GM12878 (cell line): Measurements from ENCODE around the gene CFAP65. TPM values are rescaled to one million over a fixed set of nuclear protein-coding genes. Genes with fewer than 3 reads are reported as not detected.

Source experiments
- ATAC-seq: fragments of 200-7000 bp; cut with Tn5 transposase; 3 replicates; pipeline ENCODE4 v1.9.1; 2020; ENCODE audit warnings: mild to moderate bottlenecking, moderate library complexity
- BruUV-seq: library from RNA; stranded (reverse); fragments of 400-500 nt; replicated peaks from 2 replicates; lab custom pipeline; 2021; lab: Mats Ljungman, UMichigan
- CTCF ChIA-PET: fragments of 300-600 bp; sonication (Branson Sonifier 250); formaldehyde crosslinking; extraction: SDS; loops from one replicate; lab custom pipeline; 2021; ENCODE audit warnings: inconsistent platforms; lab: Yijun Ruan, JAX
- POLR2A ChIA-PET: fragments of 350-600 bp; formaldehyde crosslinking; extraction: SDS; loops from one replicate; lab custom pipeline; 2021; ENCODE audit warnings: inconsistent platforms; lab: Charles Lee
- RAD21 ChIA-PET: fragments of 300-600 bp; sonication (Branson Sonifier 250); formaldehyde crosslinking; loops from one replicate; lab custom pipeline; 2023; ENCODE audit warnings: antibody characterized with exemption; ENCODE audit not compliant: unreplicated experiment; lab: Charles Lee
- SMC1A ChIA-PET: fragments of 300-600 bp; sonication (Branson Sonifier 250); formaldehyde crosslinking; loops from one replicate; lab custom pipeline; 2023; ENCODE audit not compliant: unreplicated experiment, uncharacterized antibody; lab: Charles Lee
- DNase-seq: peaks from one replicate; pipeline ENCODE4 v3.0.0-alpha.2; 2011; ENCODE audit warnings: low read depth, low spot score
- FAIRE-seq: peaks from 3 replicates; lab custom pipeline; 2011; peaks lifted over from hg19 to GRCh38; lab: Jason Lieb, UNC
- H2AFZ ChIP-seq: 2 replicates; pipeline ENCODE4 v1.6.0; 2011; ENCODE audit warnings: low read depth, low read length, control low read depth; ENCODE audit not compliant: control insufficient read depth
- H3K27ac ChIP-seq: 2 replicates; pipeline ENCODE4 v1.5.1; 2011; ENCODE audit warnings: control low read depth; ENCODE audit not compliant: control insufficient read depth, insufficient read depth
- H3K27me3 ChIP-seq, 2 experiments: replicated peaks in 1 of 2; 2 replicates each; pipeline versions ENCODE4 v1.6.0 to v1.6.1; 2011; ENCODE audit warnings: low read length in 1 of 2; ENCODE audit not compliant: control insufficient read depth in 2 of 2, insufficient read depth in 2 of 2
- H3K36me3 ChIP-seq, 2 experiments: 2 replicates each; pipeline ENCODE4 v1.5.1; 2011; ENCODE audit warnings: low read length in 1 of 2; ENCODE audit not compliant: control insufficient read depth in 2 of 2, insufficient read depth in 2 of 2
- H3K4me1 ChIP-seq: 2 replicates; pipeline ENCODE4 v1.6.1; 2011; ENCODE audit warnings: mild to moderate bottlenecking, low read length, moderate library complexity, mixed read lengths; ENCODE audit not compliant: control insufficient read depth, insufficient read depth
- H3K4me2 ChIP-seq: 2 replicates; pipeline ENCODE4 v1.6.0; 2011; ENCODE audit warnings: control low read depth; ENCODE audit not compliant: control insufficient read depth, insufficient read depth
- H3K4me3 ChIP-seq: fragments of 200-600 bp; sonication (generic); 2 replicates; pipeline ENCODE4 v1.5.1; 2016
- H3K79me2 ChIP-seq: 2 replicates; pipeline ENCODE4 v1.6.0; 2011; ENCODE audit warnings: low read length; ENCODE audit not compliant: control insufficient read depth, insufficient read depth
- H3K9ac ChIP-seq: 2 replicates; pipeline ENCODE4 v1.8.0; 2011; ENCODE audit warnings: low read length, control low read depth, mixed read lengths; ENCODE audit not compliant: control insufficient read depth, insufficient read depth
- H3K9me3 ChIP-seq: replicated peaks from 3 replicates; pipeline ENCODE4 v1.5.1; 2011; ENCODE audit warnings: mild to moderate bottlenecking, low read length; ENCODE audit not compliant: control insufficient read depth, insufficient read depth
- H4K20me1 ChIP-seq: 2 replicates; pipeline ENCODE4 v1.6.0; 2011; ENCODE audit not compliant: control insufficient read depth, insufficient read depth
- ATF3 ChIP-seq: IDR thresholded peaks from 2 replicates; pipeline ENCODE4 v1.6.1; 2011; ENCODE audit warnings: low read depth, mild to moderate bottlenecking, low read length, moderate library complexity, borderline replicate concordance; ENCODE audit errors: extremely low read depth
- BACH1 ChIP-seq: fragments of 450-650 bp; IDR thresholded peaks from 2 replicates; pipeline ENCODE4 v1.6.1; 2017; ENCODE audit warnings: mild to moderate bottlenecking, borderline replicate concordance
- CREB1 ChIP-seq: IDR thresholded peaks from 2 replicates; pipeline ENCODE4 v1.6.1; 2012; ENCODE audit warnings: low read depth, mild to moderate bottlenecking, inconsistent platforms
- EED ChIP-seq: sonication (generic); IDR thresholded peaks from 2 replicates; pipeline ENCODE4 v1.6.1; 2016; ENCODE audit warnings: antibody characterized with exemption, low read depth
- MEF2A ChIP-seq: IDR thresholded peaks from 2 replicates; pipeline ENCODE4 v1.6.1; 2011; ENCODE audit warnings: low read depth, mild to moderate bottlenecking, low read length, moderate library complexity; ENCODE audit not compliant: insufficient read depth
- MEF2B ChIP-seq: fragments of 450-650 bp; IDR thresholded peaks from 2 replicates; pipeline ENCODE4 v1.6.1; 2018; ENCODE audit warnings: mild to moderate bottlenecking, moderate library complexity; ENCODE audit not compliant: partially characterized antibody, poor library complexity, severe bottlenecking
- MTA3 ChIP-seq: IDR thresholded peaks from 2 replicates; pipeline ENCODE4 v1.6.1; 2012; ENCODE audit warnings: low read length, inconsistent platforms, borderline replicate concordance
- NFYB ChIP-seq: IDR thresholded peaks from 2 replicates; pipeline ENCODE4 v1.6.1; 2011; ENCODE audit warnings: low read depth, mild to moderate bottlenecking, low read length, improper control_type of control experiment, moderate library complexity; ENCODE audit not compliant: insufficient read depth
- POLR2AphosphoS2 ChIP-seq: IDR thresholded peaks from 2 replicates; pipeline ENCODE4 v1.6.1; 2011; ENCODE audit warnings: low read depth, mild to moderate bottlenecking, low read length, improper control_type of control experiment, moderate library complexity
- POLR2AphosphoS5 ChIP-seq: IDR thresholded peaks from 2 replicates; pipeline ENCODE4 v1.6.1; 2011; ENCODE audit warnings: mild to moderate bottlenecking, low read length, inconsistent platforms
- STAT1 ChIP-seq: fragments of 450-650 bp; conservative IDR thresholded peaks from 2 replicates; pipeline ENCODE4 v1.6.1; 2014; ENCODE audit warnings: antibody characterized with exemption, mild to moderate bottlenecking
- ZNF622 ChIP-seq: fragments of 450-650 bp; IDR thresholded peaks from 2 replicates; pipeline ENCODE4 v1.6.1; 2017; ENCODE audit warnings: mild to moderate bottlenecking, inconsistent platforms
- ZSCAN29 ChIP-seq: fragments of 450-650 bp; IDR thresholded peaks from 2 replicates; pipeline ENCODE4 v1.6.1; 2017; ENCODE audit warnings: mild to moderate bottlenecking, moderate library complexity
- WGBS: methylation state at CpG from one replicate; pipeline ENCODE4 v1.1.6; 2016; ENCODE audit warnings: low lambda C conversion rate; ENCODE audit not compliant: insufficient replicate concordance, insufficient coverage; ENCODE audit errors: missing lambda C conversion rate; 5-methylcytosine and 5-hydroxymethylcytosine counted together
- in situ Hi-C: fragments of 300-500 bp; cut with MboI; formaldehyde crosslinking; loops from 9 replicates; pipeline ENCODE4 v1.14.3; 2018; ENCODE audit warnings: mixed read lengths
- intact Hi-C: fragments of 100-400 bp; cut with micrococcal nuclease; formaldehyde crosslinking; loops from one replicate; pipeline ENCODE4 v1.14.2; 2022; ENCODE audit not compliant: unreplicated experiment
- polyA plus RNA-seq, 11 experiments: library from polyadenylated mRNA; depleted of rRNA in 4 of 11; unstranded in 6 of 11; stranded (reverse) in 5 of 11; fragments of >200 nt; fragmentation: Nextera tagmentation in 4 of 11; fragmentation: Illumina TruSeq in 1 of 11; extraction: Ambion mirVana in 4 of 11; extraction: Trizol in 1 of 11; gene quantifications; 1 replicate in 1 of 11; 2 replicates in 10 of 11; pipeline versions ENCODE4 v1.2.1 to v1.2.3, GENCODE V29; 2011 to 2016; ENCODE audit warnings: inconsistent platforms in 2 of 11, missing spikeins in 2 of 11, low read depth in 1 of 11
- total RNA-seq, 4 experiments: library from RNA; depleted of rRNA in 3 of 4; stranded (reverse); fragments of >200 nt in 3 of 4; fragmentation: Illumina TruSeq in 1 of 4; extraction: Trizol in 1 of 4; gene quantifications; 2 replicates each; pipeline versions ENCODE4 v1.2.1 to v1.2.3, GENCODE V29; 2013 to 2021
- TF ChIP-seq, protein P1 (sequence below): fragments of 450-650 bp; IDR thresholded peaks from 2 replicates; pipeline ENCODE4 v1.6.1; 2017; ENCODE audit warnings: mild to moderate bottlenecking, moderate library complexity

The CFAP65 gene
- total and polyA plus RNA-seq, 10 of the 15 experiments (the other 5 are each of a cell fraction or from before 2014, with no cell fraction given): not detected

GRCh38 chr2:219024059-219024458, 17.3 kb downstream of the CFAP65 start:
- Histone ChIP-seq H3K27ac (no peak overlapping the region), H3K4me2 (no peak overlapping the region)
- intact Hi-C loops (no loop called here), in situ Hi-C loops (no loop called here)
- SMC1A ChIA-PET: interaction anchor here (0.8 kb wide), 1 partner anchor 130 kb away, joined by 3 read pairs; no protein-coding TSS in a partner anchor
- 4% methylated on average over 11 of the region's 11 CpGs for WGBS
- TF ChIP-seq MEF2A (no peak), EED (no peak), NFYB (no peak), MTA3 (no peak), POLR2AphosphoS2 (no peak), ZSCAN29 (no peak)
- TF ChIP-seq, all 136 proteins: peak for 0
- Histone ChIP-seq H3K4me3 (no peak overlapping the region), H3K27me3 (peaks cover 0 to 3% of the 10 kb centered on the region in 2 experiments; a peak in 2 of 4 replicates), H2AFZ (no peak overlapping the region), H3K4me1 (no peaks in the 10 kb centered on the region), H3K9ac (no peak overlapping the region), H3K79me2 (no peaks in the 10 kb centered on the region), H3K9me3 (no peaks in the 10 kb centered on the region), H3K36me3 (no peaks in the 10 kb centered on the region), H4K20me1 (no peaks in the 10 kb centered on the region)
- BruUV-seq: no TSS peak
- no peak for FAIRE-seq
- ChIA-PET RAD21 (no interaction called here), POLR2A (no interaction called here), CTCF (no interaction called here)
- ATAC-seq: no peak
- no peak for DNase-seq

GRCh38 chr2:219023045-219023605, 18.2 kb downstream of the CFAP65 start:
- ChIA-PET SMC1A (no interaction called here), RAD21 (no interaction called here), CTCF (no interaction called here), POLR2A (no interaction called here)
- peaks cover 2 to 3% of the 10 kb centered on the region in 2 experiments; a peak in 2 of 4 replicates for H3K27me3 ChIP-seq
- no TSS peak for BruUV-seq
- no peak for FAIRE-seq
- no peak overlapping the region for H3K4me3 ChIP-seq
- H3K27ac ChIP-seq: no peak overlapping the region
- H3K36me3 ChIP-seq: no peaks in the 10 kb centered on the region
- no peak for DNase-seq
- no peaks in the 10 kb centered on the region for H4K20me1 ChIP-seq
- H3K79me2 ChIP-seq: no peaks in the 10 kb centered on the region
- intact Hi-C loops: no loop called here
- no peak overlapping the region for H2AFZ ChIP-seq
- in situ Hi-C loops: no loop called here
- H3K4me1 ChIP-seq: no peaks in the 10 kb centered on the region
- 36% methylated on average over 12 of the region's 12 CpGs for WGBS
- no peak overlapping the region for H3K9ac ChIP-seq
- no peak for ATAC-seq
- no peak overlapping the region for H3K4me2 ChIP-seq
- H3K9me3 ChIP-seq: no peaks in the 10 kb centered on the region
- TF ChIP-seq POLR2AphosphoS5: no peak
- no peak for TF ChIP-seq BACH1
- no peak for TF ChIP-seq MEF2B
- TF ChIP-seq ATF3: no peak
- TF ChIP-seq, protein P1, sequence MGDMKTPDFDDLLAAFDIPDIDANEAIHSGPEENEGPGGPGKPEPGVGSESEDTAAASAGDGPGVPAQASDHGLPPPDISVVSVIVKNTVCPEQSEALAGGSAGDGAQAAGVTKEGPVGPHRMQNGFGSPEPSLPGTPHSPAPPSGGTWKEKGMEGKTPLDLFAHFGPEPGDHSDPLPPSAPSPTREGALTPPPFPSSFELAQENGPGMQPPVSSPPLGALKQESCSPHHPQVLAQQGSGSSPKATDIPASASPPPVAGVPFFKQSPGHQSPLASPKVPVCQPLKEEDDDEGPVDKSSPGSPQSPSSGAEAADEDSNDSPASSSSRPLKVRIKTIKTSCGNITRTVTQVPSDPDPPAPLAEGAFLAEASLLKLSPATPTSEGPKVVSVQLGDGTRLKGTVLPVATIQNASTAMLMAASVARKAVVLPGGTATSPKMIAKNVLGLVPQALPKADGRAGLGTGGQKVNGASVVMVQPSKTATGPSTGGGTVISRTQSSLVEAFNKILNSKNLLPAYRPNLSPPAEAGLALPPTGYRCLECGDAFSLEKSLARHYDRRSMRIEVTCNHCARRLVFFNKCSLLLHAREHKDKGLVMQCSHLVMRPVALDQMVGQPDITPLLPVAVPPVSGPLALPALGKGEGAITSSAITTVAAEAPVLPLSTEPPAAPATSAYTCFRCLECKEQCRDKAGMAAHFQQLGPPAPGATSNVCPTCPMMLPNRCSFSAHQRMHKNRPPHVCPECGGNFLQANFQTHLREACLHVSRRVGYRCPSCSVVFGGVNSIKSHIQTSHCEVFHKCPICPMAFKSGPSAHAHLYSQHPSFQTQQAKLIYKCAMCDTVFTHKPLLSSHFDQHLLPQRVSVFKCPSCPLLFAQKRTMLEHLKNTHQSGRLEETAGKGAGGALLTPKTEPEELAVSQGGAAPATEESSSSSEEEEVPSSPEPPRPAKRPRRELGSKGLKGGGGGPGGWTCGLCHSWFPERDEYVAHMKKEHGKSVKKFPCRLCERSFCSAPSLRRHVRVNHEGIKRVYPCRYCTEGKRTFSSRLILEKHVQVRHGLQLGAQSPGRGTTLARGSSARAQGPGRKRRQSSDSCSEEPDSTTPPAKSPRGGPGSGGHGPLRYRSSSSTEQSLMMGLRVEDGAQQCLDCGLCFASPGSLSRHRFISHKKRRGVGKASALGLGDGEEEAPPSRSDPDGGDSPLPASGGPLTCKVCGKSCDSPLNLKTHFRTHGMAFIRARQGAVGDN: no peak
- no peak for TF ChIP-seq CREB1
- TF ChIP-seq STAT1: no peak
- TF ChIP-seq ZNF622: no peak
